GM12892 (cell line): ENCODE results near the gene XYLT1.
A peak's percentile ranks its signal among the peaks of the same experiment; 100 is the strongest.

Source experiments
- DNase-seq: peaks from one replicate; pipeline ENCODE4 v3.0.0; 2011; ENCODE audit not compliant: insufficient read length
- FAIRE-seq: peaks from 2 replicates; lab custom pipeline; 2011; peaks lifted over from hg19 to GRCh38; lab: Jason Lieb, UNC
- POLR2A ChIP-seq: IDR thresholded peaks from 2 replicates; pipeline ENCODE4 v1.6.1; 2011; ENCODE audit warnings: low read depth, low read length, control low read depth
- POLR2AphosphoS5 ChIP-seq: IDR thresholded peaks from 2 replicates; pipeline ENCODE4 v1.6.1; 2011; ENCODE audit warnings: low read depth, low read length, control low read depth
- TAF1 ChIP-seq: IDR thresholded peaks from 2 replicates; pipeline ENCODE4 v1.6.1; 2011; ENCODE audit warnings: low read depth, mild to moderate bottlenecking, control low read depth, low read length, borderline replicate concordance

XYLT1 gene

GRCh38 chr16:17466876-17467275 lies 3.9 kb downstream of the XYLT1 start:
- FAIRE-seq (no peak), DNase-seq (no peak)
- TF ChIP-seq TAF1 (no peak), POLR2A (no peak)

- no peak for TF ChIP-seq POLR2A
- no peak for TF ChIP-seq POLR2AphosphoS5
- no peak for TF ChIP-seq TAF1
- FAIRE-seq (no peak), DNase-seq (no peak)
These were observed 5.3 kb downstream of the XYLT1 start for GRCh38 chr16:17465460-17465859.

- DNase-seq (no peak), FAIRE-seq (no peak)
These were observed 7.4 kb downstream of the XYLT1 start for GRCh38 chr16:17463335-17463734.

GRCh38 chr16:17461951-17462729 lies 8.6 kb downstream of the XYLT1 start:
- DNase-seq (no peak), FAIRE-seq (peak; percentile 81)
- no peak for TF ChIP-seq TAF1
- no peak for TF ChIP-seq POLR2A
- TF ChIP-seq POLR2AphosphoS5: no peak

More at GRCh38 chr16:17463335-17463734, 7.4 kb downstream of the XYLT1 start:
- TF ChIP-seq TAF1 (no peak), POLR2A (no peak), POLR2AphosphoS5 (no peak)

GRCh38 chr16:17460890-17461289 lies 9.9 kb downstream of the XYLT1 start:
- FAIRE-seq: no peak
- no peak for TF ChIP-seq TAF1
- no peak for TF ChIP-seq POLR2A
- TF ChIP-seq POLR2AphosphoS5: no peak
- no peak for DNase-seq

GRCh38 chr16:17459903-17460521 lies 10.7 kb downstream of the XYLT1 start:
- peak; percentile 80 for FAIRE-seq
- no peak for TF ChIP-seq POLR2AphosphoS5
- TF ChIP-seq POLR2A: no peak
- TF ChIP-seq TAF1: no peak
- no peak for DNase-seq

GRCh38 chr16:17457997-17458396 lies 12.8 kb downstream of the XYLT1 start:
- TF ChIP-seq POLR2AphosphoS5: no peak
- TF ChIP-seq POLR2A: no peak
- TF ChIP-seq TAF1: no peak
- FAIRE-seq (no peak), DNase-seq (no peak)

GRCh38 chr16:17457513-17457912 lies 13.2 kb downstream of the XYLT1 start:
- TF ChIP-seq POLR2AphosphoS5: no peak
- no peak for TF ChIP-seq TAF1
- TF ChIP-seq POLR2A: no peak
- no peak for FAIRE-seq
- no peak for DNase-seq

GRCh38 chr16:17454162-17454730 lies 16.5 kb downstream of the XYLT1 start:
- TF ChIP-seq POLR2AphosphoS5: no peak
- no peak for TF ChIP-seq POLR2A
- TF ChIP-seq TAF1: no peak
- DNase-seq: no peak
- no peak for FAIRE-seq

- no peak for DNase-seq
- TF ChIP-seq TAF1 (no peak), POLR2A (no peak), POLR2AphosphoS5 (no peak)
- no peak for FAIRE-seq
These were observed 17.3 kb downstream of the XYLT1 start for GRCh38 chr16:17453364-17454038.

- TF ChIP-seq POLR2A (no peak), POLR2AphosphoS5 (no peak), TAF1 (no peak)
- DNase-seq (no peak), FAIRE-seq (no peak)
These were observed 17.8 kb downstream of the XYLT1 start for GRCh38 chr16:17452922-17453321.

- TF ChIP-seq TAF1: no peak
- no peak for TF ChIP-seq POLR2A
- TF ChIP-seq POLR2AphosphoS5: no peak
- no peak for FAIRE-seq
- DNase-seq: no peak
These were observed 18.9 kb downstream of the XYLT1 start for GRCh38 chr16:17451843-17452242.
